Hypothalamus (tissue), 51 donors: ENCODE results near the gene JAZF1.

Experiments
- DNase-seq, 51 donors: peaks; one replicate each; lab custom pipeline; 2025; lab: John Stamatoyannopoulos, UW

Gene JAZF1

GRCh38 chr7:28082071-28082470 is 98.5 kb downstream of the JAZF1 start:
- no peak for DNase-seq

GRCh38 chr7:28081016-28081415 is 99.6 kb downstream of the JAZF1 start:
- DNase-seq: no peak

GRCh38 chr7:28078036-28078901 is 102.3 kb downstream of the JAZF1 start:
- DNase-seq: peak in 17 of 51 donors; percentile 2 to 48 (median 15)

GRCh38 chr7:28077616-28078015 is 103.0 kb downstream of the JAZF1 start:
- no peak for DNase-seq

- no peak for DNase-seq
These were observed 104.0 kb downstream of the JAZF1 start for GRCh38 chr7:28076423-28077200.

- no peak for DNase-seq
These were observed 104.8 kb downstream of the JAZF1 start for GRCh38 chr7:28075674-28076358.

- no peak for DNase-seq
These were observed 107.6 kb downstream of the JAZF1 start for GRCh38 chr7:28072876-28073514.

- DNase-seq: no peak
These were observed 109.0 kb downstream of the JAZF1 start for GRCh38 chr7:28071570-28071969.

GRCh38 chr7:28070297-28071055 is 110.1 kb downstream of the JAZF1 start:
- DNase-seq: no peak

- peak in 24 of 51 donors; percentile 6 to 58 (median 32) for DNase-seq
These were observed 110.8 kb downstream of the JAZF1 start for GRCh38 chr7:28069807-28070206.

- no peak for DNase-seq
These were observed 111.2 kb downstream of the JAZF1 start for GRCh38 chr7:28069388-28069787.

- DNase-seq: no peak
These were observed 111.8 kb downstream of the JAZF1 start for GRCh38 chr7:28068811-28069216.

GRCh38 chr7:28067171-28067570 is 113.4 kb downstream of the JAZF1 start:
- no peak for DNase-seq

- no peak for DNase-seq
These were observed 114.8 kb downstream of the JAZF1 start for GRCh38 chr7:28065721-28066285.

GRCh38 chr7:28065308-28065707 is 115.3 kb downstream of the JAZF1 start:
- DNase-seq: no peak

- no peak for DNase-seq
These were observed 116.2 kb downstream of the JAZF1 start for GRCh38 chr7:28064437-28064836.

- peak in 29 of 51 donors; percentile 4 to 71 (median 32) for DNase-seq
These were observed 118.2 kb downstream of the JAZF1 start for GRCh38 chr7:28062197-28062991.

- DNase-seq: no peak
These were observed 118.8 kb downstream of the JAZF1 start for GRCh38 chr7:28061824-28062196.
